Gastrocnemius medialis (tissue), 4 donors: Measurements from ENCODE around the gene PKD2L1. TPM values are rescaled to one million over a fixed set of nuclear protein-coding genes. Genes with fewer than 3 reads are reported as not detected.
"Not testable (repeated sequence)": the region's sequence is repeated elsewhere in the genome, so short reads cannot be mapped to it uniquely, and the experiment has no call there.

Experiments
- ATAC-seq, 2 donors: fragments of 150-250 bp; one replicate each; pipeline ENCODE4 v1.9.1; 2016
- DNase-seq, 2 donors: peaks; one replicate each; pipeline ENCODE4 v3.0.0-alpha.2; 2019
- H3K27ac ChIP-seq, 4 donors: fragments of 200-600 bp; sonication (generic); 1 replicate in 1 of 4; 2 replicates in 3 of 4; pipeline ENCODE4 v1.5.1; 2016 to 2018; ENCODE audit warnings: mild to moderate bottlenecking in 2 of 4, moderate library complexity in 1 of 4
- H3K27me3 ChIP-seq, 3 donors: fragments of 200-600 bp; sonication (generic) in 2 of 3; 1 replicate in 1 of 3; 2 replicates in 2 of 3; pipeline versions ENCODE4 v1.5.1 to v1.6.0; 2016 to 2019; ENCODE audit warnings: mild to moderate bottlenecking in 1 of 3, moderate library complexity in 1 of 3
- H3K36me3 ChIP-seq, 2 donors: fragments of 200-600 bp; sonication (generic) in 1 of 2; one replicate each; pipeline ENCODE4 v1.5.1; 2017 to 2018
- H3K4me1 ChIP-seq, 2 donors: fragments of 200-600 bp; sonication (generic) in 1 of 2; one replicate each; pipeline ENCODE4 v1.5.1; 2016 to 2017; ENCODE audit warnings: mild to moderate bottlenecking in 2 of 2
- H3K4me3 ChIP-seq, 4 donors: fragments of 200-600 bp; sonication (generic) in 3 of 4; 1 replicate in 1 of 4; 2 replicates in 3 of 4; pipeline ENCODE4 v1.5.1; 2016 to 2019; ENCODE audit warnings: mild to moderate bottlenecking in 2 of 4
- H3K9me3 ChIP-seq, 3 donors: fragments of 200-600 bp; sonication (generic) in 2 of 3; 1 replicate in 1 of 3; 2 replicates in 2 of 3; pipeline ENCODE4 v1.5.1; 2016 to 2019
- POLR2A ChIP-seq, 2 donors: fragments of 450-650 bp; IDR thresholded peaks; one replicate each; pipeline ENCODE4 v1.6.1; 2017; ENCODE audit warnings: antibody characterized with exemption in 2 of 2, mild to moderate bottlenecking in 2 of 2, moderate library complexity in 2 of 2
- in situ Hi-C, 4 donors: fragments of 200-750 bp; cut with MboI; loops; one replicate each; pipeline versions ENCODE4 v1.15.0 to v1.8.0; 2017; ENCODE audit warnings: low sequenced_read_pairs in 4 of 4
- intact Hi-C: fragments of 100-400 bp; cut with DNase I; formaldehyde crosslinking; loops from one replicate; pipeline ENCODE4 v1.15.1; 2023; ENCODE audit warnings: low total_unique reads
- total RNA-seq, 4 donors: library from RNA; depleted of rRNA; stranded (reverse); fragments of >200 nt; gene quantifications; one replicate each; pipeline versions ENCODE4 v1.1.0 to v1.2.3, GENCODE V29; 2016
- TF ChIP-seq, protein P1 (sequence below), 5 experiments: fragments of 450-650 bp in 3 of 5; fragments of 200-600 bp in 2 of 5; sonication (generic) in 2 of 5; IDR thresholded peaks in 4 of 5; conservative IDR thresholded peaks in 1 of 5; 1 replicate in 4 of 5; 2 replicates in 1 of 5; pipeline ENCODE4 v1.5.1; 2016 to 2019; ENCODE audit warnings: antibody characterized with exemption in 5 of 5, mild to moderate bottlenecking in 3 of 5, moderate library complexity in 3 of 5

Gene PKD2L1
- not detected for total RNA-seq

- ATAC-seq (no peak), DNase-seq (no peak)
- H3K4me3 ChIP-seq, result no peak within 1 kb of the TSS
- intact Hi-C loops (no loop called here), in situ Hi-C loops (loop anchor here in 1 of 4 donors (25.0 kb wide), 1 partner anchor 182 kb away; the partner anchor contains the start of gene SEC31B)
- H3K27me3 ChIP-seq, result peaks cover 0 to 19% (median 3%) of the 10 kb centered on the region in 3 donors
- peaks cover 0 to 11% of the 10 kb centered on the region in 2 donors for H3K4me1 ChIP-seq
- no peaks in the 10 kb centered on the region for H3K9me3 ChIP-seq
- no peaks in the 10 kb centered on the region for H3K36me3 ChIP-seq
- TF ChIP-seq, protein P1, sequence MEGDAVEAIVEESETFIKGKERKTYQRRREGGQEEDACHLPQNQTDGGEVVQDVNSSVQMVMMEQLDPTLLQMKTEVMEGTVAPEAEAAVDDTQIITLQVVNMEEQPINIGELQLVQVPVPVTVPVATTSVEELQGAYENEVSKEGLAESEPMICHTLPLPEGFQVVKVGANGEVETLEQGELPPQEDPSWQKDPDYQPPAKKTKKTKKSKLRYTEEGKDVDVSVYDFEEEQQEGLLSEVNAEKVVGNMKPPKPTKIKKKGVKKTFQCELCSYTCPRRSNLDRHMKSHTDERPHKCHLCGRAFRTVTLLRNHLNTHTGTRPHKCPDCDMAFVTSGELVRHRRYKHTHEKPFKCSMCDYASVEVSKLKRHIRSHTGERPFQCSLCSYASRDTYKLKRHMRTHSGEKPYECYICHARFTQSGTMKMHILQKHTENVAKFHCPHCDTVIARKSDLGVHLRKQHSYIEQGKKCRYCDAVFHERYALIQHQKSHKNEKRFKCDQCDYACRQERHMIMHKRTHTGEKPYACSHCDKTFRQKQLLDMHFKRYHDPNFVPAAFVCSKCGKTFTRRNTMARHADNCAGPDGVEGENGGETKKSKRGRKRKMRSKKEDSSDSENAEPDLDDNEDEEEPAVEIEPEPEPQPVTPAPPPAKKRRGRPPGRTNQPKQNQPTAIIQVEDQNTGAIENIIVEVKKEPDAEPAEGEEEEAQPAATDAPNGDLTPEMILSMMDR (IDR thresholded peaks at IDR 0.05 in 4 of 5, conservative IDR thresholded peaks at IDR 0.05 in 1 of 5), result no peak
- no peak for TF ChIP-seq POLR2A (IDR thresholded peaks at IDR 0.05)
- no peak within 1 kb of the TSS for H3K27ac ChIP-seq
Measured at GRCh38 chr10:100330079-100330478, at the start of gene PKD2L1. Gene PKD2L1, minus strand, starts transcription at chr10:100330228. Its CDS starts 125 bp downstream, at chr10:100330103.

GRCh38 chr10:100377830-100378229, 47.8 kb upstream of the PKD2L1 start:
- in situ Hi-C loops, result no loop called here
- intact Hi-C loops, result loop anchor here (10.0 kb wide), 1 partner anchor 537 kb away; the partner anchor contains the start of gene SLF2
- ATAC-seq, result no peak

GRCh38 chr10:100376656-100377055, 46.6 kb upstream of the PKD2L1 start:
- intact Hi-C loops, result loop anchor here (10.0 kb wide), 1 partner anchor 538 kb away; the partner anchor contains the start of gene SLF2
- H3K9me3 ChIP-seq, H3K4me3 ChIP-seq, H3K36me3 ChIP-seq, H3K27ac ChIP-seq, in situ Hi-C loops, ATAC-seq, DNase-seq, H3K27me3 ChIP-seq: not testable (repeated sequence)
- peaks cover 20 to 26% of the 10 kb centered on the region in 2 donors for H3K4me1 ChIP-seq

More at GRCh38 chr10:100377830-100378229, 47.8 kb upstream of the PKD2L1 start:
- DNase-seq, result no peak
- Histone ChIP-seq H3K27ac (no peak overlapping the region), H3K4me3 (no peak overlapping the region), H3K27me3 (no peaks in the 10 kb centered on the region), H3K9me3 (no peaks in the 10 kb centered on the region), H3K4me1 (peaks cover 14 to 15% of the 10 kb centered on the region in 2 donors), H3K36me3 (peaks cover 0 to 15% of the 10 kb centered on the region in 2 donors)
- no peak for TF ChIP-seq POLR2A (IDR thresholded peaks at IDR 0.05)
- TF ChIP-seq, protein P1 (IDR thresholded peaks at IDR 0.05 in 4 of 5, conservative IDR thresholded peaks at IDR 0.05 in 1 of 5), result no peak

- peak overlapping the region in 1 of 4 donors; percentile 74 for H3K4me3 ChIP-seq
- intact Hi-C loops, result loop anchor here (2.0 to 10.0 kb wide), 6 partner anchors 57 to 758 kb away; partner anchors contain the start of genes BLOC1S2, ERLIN1, SEC31B and SLF2
- DNase-seq, in situ Hi-C loops, ATAC-seq, H3K9me3 ChIP-seq, H3K27me3 ChIP-seq, H3K36me3 ChIP-seq: not testable (repeated sequence)
- peak overlapping the region; percentile 97 to 99 (median 97) for H3K27ac ChIP-seq
- peaks cover 39 to 44% of the 10 kb centered on the region in 2 donors for H3K4me1 ChIP-seq
Measured at GRCh38 chr10:100374677-100375353, 44.8 kb upstream of the PKD2L1 start.

GRCh38 chr10:100374200-100374655, 44.2 kb upstream of the PKD2L1 start:
- DNase-seq (no peak), ATAC-seq (no peak)
- H3K27me3 ChIP-seq, result no peaks in the 10 kb centered on the region
- intact Hi-C loops (loop anchor here (2.0 to 10.0 kb wide), 6 partner anchors 58 to 757 kb away; partner anchors contain the start of genes BLOC1S2, ERLIN1, SEC31B and SLF2), in situ Hi-C loops (no loop called here)
- no peaks in the 10 kb centered on the region for H3K36me3 ChIP-seq
- peaks cover 42 to 45% of the 10 kb centered on the region in 2 donors for H3K4me1 ChIP-seq
- H3K4me3 ChIP-seq, result peak overlapping the region; percentile 66 to 76 (median 74)
- H3K9me3 ChIP-seq, result no peaks in the 10 kb centered on the region
- H3K27ac ChIP-seq, result peak overlapping the region; percentile 97 to 99 (median 97)
- TF ChIP-seq, protein P1 (IDR thresholded peaks at IDR 0.05 in 4 of 5, conservative IDR thresholded peaks at IDR 0.05 in 1 of 5), result no peak
- no peak for TF ChIP-seq POLR2A (IDR thresholded peaks at IDR 0.05)
